Mesothelial cell of epicardium (in vitro differentiated cells): ENCODE data around the gene ASTN2. TPM values are rescaled to one million over a fixed set of nuclear protein-coding genes. Genes with fewer than 3 reads are reported as not detected.
A peak's percentile ranks its signal among the peaks of the same experiment; 100 is the strongest.

ENCODE experiments used
- DNase-seq, 2 experiments: peaks; one replicate each; pipeline ENCODE4 v3.0.0; 2021; ENCODE audit warnings: low spot score in 2 of 2; ENCODE audit not compliant: unreplicated experiment in 2 of 2
- H3K27ac Mint-ChIP-seq: 2 replicates; pipeline ENCODE4 v1.8.0; 2021; ENCODE audit warnings: mixed read lengths
- H3K27me3 Mint-ChIP-seq: 2 replicates; pipeline ENCODE4 v1.8.0; 2021; ENCODE audit warnings: low read depth, mixed read lengths
- H3K36me3 Mint-ChIP-seq: 2 replicates; pipeline ENCODE4 v1.8.0; 2021; ENCODE audit warnings: mixed read lengths
- H3K4me1 Mint-ChIP-seq: 2 replicates; pipeline ENCODE4 v1.8.0; 2021; ENCODE audit warnings: mixed read lengths
- H3K4me3 Mint-ChIP-seq: 2 replicates; pipeline ENCODE4 v1.8.0; 2021; ENCODE audit warnings: mild to moderate bottlenecking, moderate library complexity, mixed read lengths
- H3K9me3 Mint-ChIP-seq: 2 replicates; pipeline ENCODE4 v1.8.0; 2021; ENCODE audit warnings: mixed read lengths
- total RNA-seq: library from RNA; stranded (reverse); gene quantifications from 3 replicates; pipeline ENCODE4 v1.2.1, GENCODE V29; 2021
- TF ChIP-seq, protein P1 (sequence below): fragments of 200-600 bp; sonication (generic); IDR thresholded peaks from one replicate; pipeline ENCODE4 v1.5.0; 2021; ENCODE audit warnings: antibody characterized with exemption; ENCODE audit not compliant: unreplicated experiment

Gene ASTN2
- total RNA-seq, 1 donor from 2014 or later = 12.2 TPM

DNA sequence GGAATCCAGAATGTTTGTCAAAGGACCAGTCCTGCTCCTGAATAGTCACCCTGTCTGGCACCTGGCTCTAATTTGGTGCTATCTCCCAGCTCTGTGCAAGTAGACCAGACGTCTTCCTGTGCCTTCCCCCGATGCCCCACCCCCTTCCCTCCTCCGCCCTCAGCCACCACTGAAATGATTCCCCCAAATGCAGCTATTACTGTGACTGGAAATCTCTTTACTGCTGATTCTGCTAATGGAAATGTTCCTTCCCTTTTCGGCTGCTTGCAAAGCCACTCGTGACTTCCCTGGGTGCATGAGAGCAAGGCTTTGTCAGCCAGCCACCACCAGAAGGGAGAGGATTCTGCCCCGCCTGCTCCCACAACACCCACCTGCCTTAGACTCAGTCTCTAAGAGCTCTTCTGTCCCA lies 11.4 kb downstream of the ASTN2 start:
- no peak for DNase-seq
- peaks cover 25% of the 10 kb centered on the region for H3K4me1 Mint-ChIP-seq
- TF ChIP-seq, protein P1, sequence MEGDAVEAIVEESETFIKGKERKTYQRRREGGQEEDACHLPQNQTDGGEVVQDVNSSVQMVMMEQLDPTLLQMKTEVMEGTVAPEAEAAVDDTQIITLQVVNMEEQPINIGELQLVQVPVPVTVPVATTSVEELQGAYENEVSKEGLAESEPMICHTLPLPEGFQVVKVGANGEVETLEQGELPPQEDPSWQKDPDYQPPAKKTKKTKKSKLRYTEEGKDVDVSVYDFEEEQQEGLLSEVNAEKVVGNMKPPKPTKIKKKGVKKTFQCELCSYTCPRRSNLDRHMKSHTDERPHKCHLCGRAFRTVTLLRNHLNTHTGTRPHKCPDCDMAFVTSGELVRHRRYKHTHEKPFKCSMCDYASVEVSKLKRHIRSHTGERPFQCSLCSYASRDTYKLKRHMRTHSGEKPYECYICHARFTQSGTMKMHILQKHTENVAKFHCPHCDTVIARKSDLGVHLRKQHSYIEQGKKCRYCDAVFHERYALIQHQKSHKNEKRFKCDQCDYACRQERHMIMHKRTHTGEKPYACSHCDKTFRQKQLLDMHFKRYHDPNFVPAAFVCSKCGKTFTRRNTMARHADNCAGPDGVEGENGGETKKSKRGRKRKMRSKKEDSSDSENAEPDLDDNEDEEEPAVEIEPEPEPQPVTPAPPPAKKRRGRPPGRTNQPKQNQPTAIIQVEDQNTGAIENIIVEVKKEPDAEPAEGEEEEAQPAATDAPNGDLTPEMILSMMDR = no peak
- H3K27me3 Mint-ChIP-seq = peaks cover 30% of the 10 kb centered on the region
- H3K9me3 Mint-ChIP-seq = no peaks in the 10 kb centered on the region
- no peak overlapping the region for H3K27ac Mint-ChIP-seq
- H3K4me3 Mint-ChIP-seq = no peak overlapping the region
- H3K36me3 Mint-ChIP-seq = no peaks in the 10 kb centered on the region

DNA sequence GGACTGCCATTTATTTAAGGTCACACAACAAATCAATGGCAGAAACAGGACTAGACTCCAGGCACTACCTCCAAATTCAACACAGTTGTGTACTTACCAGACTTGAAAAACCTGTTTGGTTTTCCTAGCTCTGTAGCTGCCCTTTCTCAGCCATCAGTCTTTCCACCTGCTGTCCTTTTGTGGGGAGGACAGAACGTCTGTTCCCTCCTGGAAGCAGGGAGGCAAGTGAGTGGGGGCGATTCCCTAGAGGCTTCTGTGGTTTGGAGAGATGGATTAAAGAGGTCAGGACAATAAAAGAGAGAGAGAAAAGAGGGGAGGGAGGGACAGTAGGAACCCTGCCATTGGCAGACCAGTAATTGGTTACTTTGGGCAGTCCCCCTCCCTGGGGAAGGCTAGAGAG lies 14.7 kb downstream of the ASTN2 start:
- Mint-ChIP-seq H3K27me3 (peaks cover 4% of the 10 kb centered on the region), H3K27ac (peak overlapping the region; percentile 28), H3K4me3 (peak overlapping the region; percentile 21), H3K4me1 (peaks cover 36% of the 10 kb centered on the region), H3K9me3 (no peaks in the 10 kb centered on the region), H3K36me3 (no peaks in the 10 kb centered on the region)
- TF ChIP-seq, protein P1 = no peak
- no peak for DNase-seq

DNA sequence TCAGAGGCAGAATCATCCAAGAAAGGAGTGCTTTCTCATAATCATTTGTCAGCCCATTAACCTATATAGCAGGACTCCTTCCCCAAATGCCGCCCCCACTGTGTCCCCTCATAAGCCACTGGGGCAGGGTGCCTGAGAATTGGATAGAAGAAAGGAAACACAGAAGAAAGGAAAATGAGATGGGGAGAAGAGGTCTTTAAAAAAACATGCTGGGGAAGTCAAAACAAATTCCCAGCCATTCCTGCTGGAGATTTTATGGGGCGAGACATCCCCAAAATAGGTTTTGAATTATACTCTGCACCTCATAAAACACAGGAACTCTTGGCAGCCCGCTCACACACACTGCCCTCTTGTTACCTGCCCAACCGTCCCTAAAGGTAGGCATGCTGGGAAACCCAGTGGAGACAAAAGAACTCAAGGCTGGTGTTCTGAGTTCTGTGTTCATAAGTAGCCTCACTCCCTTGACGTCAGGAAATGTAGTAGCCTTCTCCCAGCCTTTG lies 19.7 kb downstream of the ASTN2 start:
- DNase-seq = no peak
- Mint-ChIP-seq H3K36me3 (no peaks in the 10 kb centered on the region), H3K9me3 (no peaks in the 10 kb centered on the region), H3K27me3 (no peaks in the 10 kb centered on the region), H3K4me3 (no peak overlapping the region), H3K27ac (no peak overlapping the region), H3K4me1 (peaks cover 38% of the 10 kb centered on the region)
- TF ChIP-seq, protein P1 = no peak

DNA sequence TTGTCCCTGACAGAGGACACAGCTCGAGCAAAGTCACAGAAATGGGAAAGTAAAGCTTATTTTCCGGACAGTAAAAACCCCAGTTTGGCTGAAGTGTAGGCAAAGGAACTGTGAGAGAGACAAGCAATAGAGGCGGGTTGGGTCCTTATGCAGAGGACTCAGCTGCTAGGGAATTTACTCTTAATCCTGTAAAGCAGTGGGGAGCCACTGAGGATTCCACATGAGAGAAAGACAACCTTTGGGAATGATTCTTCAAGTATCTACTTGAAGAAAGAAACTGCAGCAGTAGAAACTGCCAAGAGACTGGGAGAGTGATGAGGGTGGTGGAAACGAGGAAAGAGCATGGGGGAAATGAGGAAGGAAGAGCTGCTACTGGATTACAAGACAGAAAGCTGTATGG lies 20.2 kb downstream of the ASTN2 start:
- no peaks in the 10 kb centered on the region for H3K27me3 Mint-ChIP-seq
- DNase-seq = no peak
- H3K4me1 Mint-ChIP-seq = peaks cover 35% of the 10 kb centered on the region
- no peaks in the 10 kb centered on the region for H3K9me3 Mint-ChIP-seq
- no peak overlapping the region for H3K4me3 Mint-ChIP-seq
- TF ChIP-seq, protein P1 = no peak
- no peaks in the 10 kb centered on the region for H3K36me3 Mint-ChIP-seq
- H3K27ac Mint-ChIP-seq = no peak overlapping the region

DNA sequence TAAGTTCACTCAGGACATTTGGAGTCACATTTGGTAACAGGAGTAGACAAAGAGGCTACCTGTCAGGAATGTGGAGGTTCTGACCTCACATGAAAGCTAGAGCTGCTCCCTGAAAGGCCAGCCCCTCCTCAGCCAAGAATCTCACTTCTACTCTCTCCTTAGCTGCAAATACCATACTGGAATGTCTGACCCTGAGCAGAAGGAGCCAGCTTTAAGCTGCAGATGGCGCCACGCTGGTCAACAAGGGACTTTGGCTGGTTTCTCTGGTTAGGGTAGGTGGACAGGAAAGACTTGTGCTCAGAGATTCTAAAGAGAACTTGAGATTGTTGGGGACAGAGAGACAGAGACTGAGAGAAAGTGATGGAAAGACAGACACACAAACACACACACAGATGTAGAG lies 21.9 kb downstream of the ASTN2 start:
- Mint-ChIP-seq H3K36me3 (no peaks in the 10 kb centered on the region), H3K4me1 (peaks cover 35% of the 10 kb centered on the region), H3K27me3 (no peaks in the 10 kb centered on the region), H3K9me3 (no peaks in the 10 kb centered on the region), H3K4me3 (no peak overlapping the region), H3K27ac (peak overlapping the region; percentile 3)
- DNase-seq = no peak
- TF ChIP-seq, protein P1 = no peak

DNA sequence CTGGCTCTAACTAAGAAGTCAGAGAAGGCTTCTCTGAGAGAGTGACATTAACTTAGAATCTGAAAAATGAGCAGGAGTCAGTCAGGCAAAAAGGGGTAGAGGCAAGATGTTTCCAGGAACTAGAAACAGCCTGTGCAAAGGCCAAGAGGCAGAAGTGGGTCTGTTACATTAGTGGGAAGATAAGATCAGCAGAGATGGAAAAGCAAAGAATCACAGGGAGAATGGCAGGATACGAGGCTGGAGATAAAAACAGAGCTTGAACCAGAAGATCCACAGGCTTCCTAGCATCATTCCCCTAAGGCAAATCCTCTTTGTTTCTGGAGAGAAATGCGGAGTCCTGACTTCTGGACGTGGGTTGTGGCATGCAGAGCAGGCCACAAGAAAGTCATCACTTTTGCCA lies 27.4 kb downstream of the ASTN2 start:
- Mint-ChIP-seq H3K4me1 (peaks cover 8% of the 10 kb centered on the region), H3K4me3 (no peak overlapping the region), H3K36me3 (no peaks in the 10 kb centered on the region), H3K27me3 (peaks cover 2% of the 10 kb centered on the region), H3K9me3 (no peaks in the 10 kb centered on the region), H3K27ac (no peak overlapping the region)
- TF ChIP-seq, protein P1 = no peak
- DNase-seq = no peak
